Bladder microvascular endothelial cell (primary cell): ENCODE data around the gene SLC37A3. TPM values are rescaled to one million over a fixed set of nuclear protein-coding genes. Genes with fewer than 3 reads are reported as not detected.

Source experiments
- total RNA-seq: library from RNA; depleted of rRNA; stranded (reverse); fragments of >200 nt; gene quantifications from 2 replicates; pipeline ENCODE4 v1.2.3, GENCODE V29; 2014

Gene SLC37A3
- 29.8 and 101 TPM in 2 replicates for total RNA-seq

GRCh38 chr7:140397784-140398750, at the start of gene SLC37A3:
Gene SLC37A3, minus strand, starts transcription at chr7:140398530. Its CDS starts 16,004 bp downstream, at chr7:140382526.

GRCh38 chr7:140403878-140404564, 5.7 kb upstream of the SLC37A3 start, which contains the start of gene RAB19:
Gene RAB19, plus strand, starts transcription at chr7:140404058. Its CDS starts 3,589 bp downstream, at chr7:140407647.

Other genes with a start within 250 kb of the SLC37A3 start
- 4.4 and 10.1 TPM in 2 replicates for gene KDM7A, start 221.5 kb downstream of the SLC37A3 start, total RNA-seq
- gene RAB19, start 5.5 kb upstream of the SLC37A3 start, total RNA-seq, result 1.1 TPM in 1 of 2 replicates, not detected in the other
- 38.4 and 64.2 TPM in 2 replicates for gene MKRN1, start 81.0 kb upstream of the SLC37A3 start, total RNA-seq
- gene DENND2A, start 242.3 kb upstream of the SLC37A3 start, total RNA-seq, result under 0.01 and 1.0 TPM in 2 replicates